NCI-H2107 treated with DMSO at 0.1 percent for 48 hours (cell line): Measurements from ENCODE around the gene DLK1.

Experiments used
- DNase-seq: peaks from one replicate; lab custom pipeline; 2025; ENCODE audit not compliant: unreplicated experiment; lab: John Stamatoyannopoulos, UW

DLK1 gene

DNA sequence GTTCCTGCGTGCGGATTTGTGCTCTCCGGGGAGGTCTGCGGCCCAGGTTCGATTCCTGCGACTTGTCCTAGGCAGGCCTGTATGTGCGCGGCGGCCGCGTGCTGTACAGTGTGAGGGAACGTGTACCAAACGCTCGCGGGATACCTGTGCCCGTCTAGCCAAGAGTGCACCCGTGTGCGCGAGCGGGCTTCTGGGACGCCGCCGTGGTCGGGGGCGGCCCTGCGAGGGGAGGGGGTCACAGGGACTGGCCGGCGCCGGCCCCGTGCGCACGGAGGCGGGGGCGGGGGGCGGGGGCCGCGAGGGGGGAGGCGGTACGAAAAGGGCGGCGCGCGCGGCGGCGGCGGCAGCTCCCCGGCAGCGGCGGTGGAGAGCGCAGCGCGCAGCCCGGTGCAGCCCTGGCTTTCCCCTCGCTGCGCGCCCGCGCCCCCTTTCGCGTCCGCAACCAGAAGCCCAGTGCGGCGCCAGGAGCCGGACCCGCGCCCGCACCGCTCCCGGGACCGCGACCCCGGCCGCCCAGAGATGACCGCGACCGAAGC lies at the start of gene DLK1:
TSS of gene DLK1 (plus strand) at position 343 of the 536 bp plus-strand sequence. CDS start at position 520, 177 bp downstream.
- DNase-seq: no peak

DNA sequence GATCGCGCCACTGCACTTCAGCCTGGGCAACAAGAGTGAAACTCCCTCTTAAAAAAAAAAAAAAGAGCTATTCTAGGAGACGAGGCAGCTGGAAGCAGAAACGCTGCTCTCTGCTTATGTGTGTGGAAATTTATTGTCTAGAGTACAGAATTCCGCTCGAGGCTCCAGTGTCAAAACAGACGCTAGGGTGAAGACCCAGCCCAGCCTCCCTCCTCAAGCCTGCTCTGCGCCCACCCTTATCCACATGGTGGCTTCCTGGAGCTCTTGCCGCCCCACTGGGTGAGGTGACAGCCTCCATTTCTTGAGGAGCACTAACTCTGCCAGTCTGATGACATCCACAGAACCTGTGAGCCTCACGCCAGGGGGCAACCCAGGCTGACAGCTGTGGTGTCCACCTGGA lies 49.5 kb upstream of the DLK1 start:
- no peak for DNase-seq

DNA sequence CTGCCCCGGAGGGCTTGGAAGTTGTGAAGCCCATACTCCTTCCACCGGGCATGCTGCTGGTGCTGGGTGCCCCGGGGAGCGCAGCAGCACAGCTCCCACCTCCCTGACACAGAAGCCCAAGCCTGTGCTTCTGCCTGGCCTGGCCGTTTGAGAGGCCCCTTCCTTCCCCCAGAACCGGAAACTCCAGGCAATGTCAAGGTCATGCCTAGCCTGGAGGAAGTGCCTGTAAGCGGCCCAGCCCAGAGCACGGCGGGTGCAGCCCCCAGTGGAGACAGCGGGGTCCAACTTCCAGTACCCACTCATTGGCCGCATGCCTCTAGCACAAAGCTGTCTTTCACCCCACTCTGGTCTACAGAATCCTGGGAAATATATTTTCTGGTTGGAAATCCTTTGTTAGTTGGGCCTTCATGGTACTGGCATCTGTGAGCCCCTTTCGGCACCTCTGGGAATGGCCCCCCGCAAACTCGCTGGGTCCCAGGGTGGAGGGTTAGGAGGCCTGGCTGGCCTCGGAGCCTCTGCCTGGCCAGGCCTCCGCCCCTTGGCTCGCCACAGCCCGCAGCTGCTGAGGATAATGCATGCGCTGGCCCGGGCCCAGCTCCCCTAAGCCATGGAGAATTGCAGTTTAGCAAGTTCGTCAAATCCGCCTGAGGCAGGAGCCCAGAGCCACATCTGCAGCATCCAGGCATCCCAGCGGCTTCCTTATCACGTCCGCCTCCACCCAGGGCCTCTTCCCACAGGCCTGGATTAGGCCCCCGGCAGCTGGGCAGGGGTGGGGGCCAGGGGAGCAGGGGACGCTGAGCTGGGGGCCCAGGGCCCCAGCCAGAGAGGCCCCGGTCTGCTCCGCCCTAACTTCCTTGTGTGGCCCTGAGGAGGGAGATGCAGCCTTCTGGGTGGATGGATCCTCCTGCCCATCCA lies 48.9 kb upstream of the DLK1 start:
- DNase-seq: peak; percentile 24

DNA sequence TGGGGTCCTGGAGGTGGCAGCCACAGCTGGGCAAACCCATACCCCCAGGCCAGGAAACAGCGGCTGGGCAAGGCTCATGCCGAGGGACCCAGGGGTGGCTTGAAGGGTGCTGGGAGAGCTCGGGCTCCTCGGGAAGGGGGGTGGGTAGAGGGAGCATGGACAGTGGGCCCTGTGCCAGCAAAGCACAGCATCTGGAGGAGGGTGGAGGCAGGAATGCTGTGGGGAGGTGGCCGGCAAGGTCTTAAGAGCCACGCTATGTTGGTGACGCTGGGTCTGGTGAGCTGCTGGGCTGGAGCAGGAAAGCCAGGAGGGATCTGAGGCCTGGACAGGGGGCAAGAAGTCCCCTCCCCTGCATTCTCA lies 48.2 kb upstream of the DLK1 start:
- no peak for DNase-seq

DNA sequence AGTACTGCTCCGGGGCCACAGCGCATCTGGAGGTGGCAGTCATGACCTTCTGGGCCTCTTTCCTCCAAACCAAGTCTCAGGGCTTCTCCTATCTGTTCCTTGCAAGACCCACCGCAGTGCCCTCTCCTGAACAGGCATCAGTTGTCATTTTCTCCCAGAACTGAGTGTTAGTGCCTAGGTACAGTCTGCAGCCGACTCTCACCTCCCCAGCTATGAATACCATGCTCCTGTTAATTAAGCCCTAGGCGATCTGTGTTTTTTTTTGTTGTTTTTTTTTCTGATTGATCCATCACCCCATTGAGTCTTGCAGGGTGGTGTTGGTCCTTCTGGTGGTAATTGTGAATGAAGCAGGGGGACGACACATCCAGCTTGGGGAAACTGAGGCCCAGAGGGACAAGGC lies 47.5 kb upstream of the DLK1 start:
- no peak for DNase-seq

DNA sequence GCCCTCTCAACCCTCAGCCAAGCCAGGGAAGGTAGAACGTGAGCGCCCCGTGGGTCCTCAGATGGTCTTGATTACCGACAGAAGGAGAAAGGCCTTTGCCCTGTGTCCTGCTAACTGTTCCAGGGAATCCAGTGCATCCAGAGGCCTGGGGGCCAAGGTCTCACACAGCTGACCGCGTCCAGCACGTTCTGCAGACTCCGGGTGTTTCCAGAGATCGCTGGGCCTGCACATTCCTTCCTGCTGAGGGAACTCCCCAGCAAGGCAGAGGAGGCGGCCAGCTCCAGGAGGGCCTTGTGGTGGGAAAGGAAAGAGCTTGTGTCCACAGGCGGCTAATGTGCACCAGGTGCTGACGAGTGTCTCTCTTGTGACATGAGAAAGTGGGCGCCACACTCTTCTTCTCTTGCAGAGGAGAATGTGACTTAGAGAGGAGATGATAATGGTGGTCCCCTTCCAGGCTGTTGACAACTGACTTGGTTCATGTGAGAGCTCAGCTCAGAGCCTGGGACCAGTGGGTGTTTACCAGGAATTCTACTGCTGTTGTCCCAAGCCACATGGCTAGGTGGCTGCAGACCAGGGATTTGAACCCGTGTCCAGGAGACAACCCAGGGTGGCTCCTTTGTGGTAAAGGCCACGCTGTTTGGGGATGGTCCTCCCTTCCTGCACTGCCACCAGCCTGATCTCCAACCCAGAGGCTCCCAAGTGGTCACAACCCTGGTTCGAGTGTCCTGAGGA lies 46.8 kb upstream of the DLK1 start:
- DNase-seq: no peak

DNA sequence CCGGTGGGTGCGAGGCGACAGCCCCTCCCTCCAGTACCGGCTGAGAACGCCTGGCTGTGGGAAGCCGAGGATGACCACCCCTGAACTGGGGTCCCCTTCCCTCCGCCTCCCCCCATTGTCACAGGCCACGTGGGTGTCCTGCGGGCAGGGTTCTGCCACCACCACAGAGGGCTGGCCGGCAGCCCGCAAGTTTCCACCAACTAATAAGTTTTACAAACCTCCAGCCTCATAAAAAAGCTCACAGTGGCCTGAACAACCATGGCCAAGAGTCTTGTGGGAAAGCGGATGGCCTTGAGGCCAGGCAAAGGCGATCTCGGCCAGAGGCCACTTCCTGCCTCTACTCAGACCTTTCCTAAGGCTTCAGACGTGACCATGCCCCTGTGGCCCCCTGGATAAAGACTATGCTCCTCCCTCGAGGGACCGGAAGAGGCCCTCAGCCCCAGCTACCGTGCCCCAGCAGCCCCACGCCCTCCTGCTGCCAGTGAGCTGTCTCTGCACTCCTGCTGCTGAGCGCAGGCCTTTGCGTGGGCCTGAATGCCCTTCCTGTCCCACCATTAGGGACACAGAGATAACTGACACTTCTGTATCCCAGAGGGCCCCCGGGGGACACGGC lies 46.1 kb upstream of the DLK1 start:
- DNase-seq: no peak

DNA sequence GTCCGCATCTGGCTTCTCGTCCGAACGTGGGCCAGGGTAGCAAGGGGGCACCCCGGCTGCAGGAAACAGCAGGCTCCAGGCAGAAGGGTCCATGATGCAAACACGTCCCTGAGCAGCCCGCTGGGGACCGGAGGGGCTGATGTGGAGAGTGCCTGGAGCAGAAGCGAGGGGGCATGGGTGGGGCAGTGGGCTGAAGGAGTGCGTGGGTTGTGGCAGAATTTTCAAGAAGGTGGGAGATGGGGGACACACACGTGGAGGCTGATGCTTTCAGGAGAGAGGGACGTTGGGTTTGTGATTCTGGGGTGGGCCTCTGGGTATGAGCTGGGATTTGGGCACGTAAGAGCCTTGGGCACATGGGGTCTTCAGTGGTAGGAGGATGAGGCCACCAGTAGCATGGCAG lies 45.6 kb upstream of the DLK1 start:
- no peak for DNase-seq

DNA sequence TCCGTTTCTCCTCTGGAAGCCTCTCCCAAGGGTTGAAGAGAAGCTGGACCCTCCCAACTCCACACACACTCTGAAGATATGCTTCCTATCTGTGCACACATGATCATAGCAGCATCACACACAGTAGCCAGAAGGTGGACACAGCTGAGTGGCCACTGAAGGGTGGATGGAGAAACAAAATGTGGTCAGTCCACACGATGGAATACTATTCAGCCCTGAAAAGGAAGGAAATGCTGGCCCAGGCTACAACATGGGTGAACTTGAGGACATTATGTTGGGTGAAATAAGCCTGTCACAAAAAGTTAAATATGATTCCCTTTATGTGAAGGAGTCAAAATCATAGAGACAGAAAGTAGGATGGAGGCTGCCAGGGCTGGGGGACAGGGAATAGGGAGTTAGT lies 43.9 kb upstream of the DLK1 start:
- no peak for DNase-seq

DNA sequence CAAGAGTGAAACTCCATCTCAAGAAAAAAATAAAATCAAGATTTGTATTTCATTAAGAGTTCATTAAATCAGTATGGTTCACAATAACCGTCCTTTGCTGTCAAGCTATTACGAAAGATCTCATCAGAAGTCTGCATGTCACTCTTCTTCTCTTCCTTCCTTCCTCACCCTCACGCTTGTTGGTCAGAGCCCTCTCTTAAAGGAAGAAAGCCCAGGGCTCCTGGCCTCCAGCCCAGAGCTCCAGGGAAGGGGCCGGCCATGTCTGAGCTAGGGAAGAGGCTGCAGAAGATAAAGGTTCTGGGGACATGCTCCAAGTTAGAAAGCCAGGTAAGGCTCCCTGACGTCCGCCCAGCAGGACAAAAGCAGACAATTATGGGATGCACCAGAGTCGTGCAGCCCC lies 43.1 kb upstream of the DLK1 start:
- DNase-seq: no peak

DNA sequence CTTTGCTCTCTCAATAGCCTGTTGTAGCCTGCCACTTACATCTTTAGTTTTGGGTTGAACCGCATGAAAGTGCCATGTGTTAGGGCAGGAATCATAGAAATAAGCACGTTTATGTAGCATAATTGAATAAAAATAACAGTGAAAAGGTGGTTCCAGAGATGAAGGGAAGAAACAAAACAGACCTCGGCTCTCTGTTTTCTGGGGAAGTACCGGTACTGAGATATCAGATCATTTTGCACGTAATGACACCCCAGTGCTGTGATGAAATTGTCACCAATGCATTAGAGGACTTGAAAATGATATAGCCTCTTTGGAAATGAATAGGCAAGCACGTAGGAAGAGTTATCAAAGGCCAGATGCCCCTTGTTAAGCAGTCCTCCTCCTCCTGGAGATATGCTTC lies 42.5 kb upstream of the DLK1 start:
- no peak for DNase-seq

DNA sequence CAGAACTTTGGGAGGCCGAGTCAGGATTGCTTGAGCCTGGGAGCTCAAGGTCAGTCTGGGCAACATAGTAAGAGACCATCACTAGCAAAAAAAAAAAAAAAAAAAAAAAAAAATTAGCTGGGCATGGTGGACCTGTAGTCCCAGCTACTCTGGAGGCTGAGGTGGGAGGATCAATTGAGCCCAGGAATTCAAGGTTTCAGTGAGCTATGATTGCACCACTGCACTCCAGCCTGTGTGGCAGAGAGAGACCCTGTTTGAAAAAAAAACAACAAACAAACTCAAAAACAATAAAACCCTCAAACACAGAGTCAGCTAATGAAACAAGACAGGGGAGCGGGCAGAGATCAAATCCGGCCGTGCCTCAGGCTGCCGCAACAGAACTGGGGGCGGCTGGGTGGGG lies 41.7 kb upstream of the DLK1 start:
- no peak for DNase-seq

DNA sequence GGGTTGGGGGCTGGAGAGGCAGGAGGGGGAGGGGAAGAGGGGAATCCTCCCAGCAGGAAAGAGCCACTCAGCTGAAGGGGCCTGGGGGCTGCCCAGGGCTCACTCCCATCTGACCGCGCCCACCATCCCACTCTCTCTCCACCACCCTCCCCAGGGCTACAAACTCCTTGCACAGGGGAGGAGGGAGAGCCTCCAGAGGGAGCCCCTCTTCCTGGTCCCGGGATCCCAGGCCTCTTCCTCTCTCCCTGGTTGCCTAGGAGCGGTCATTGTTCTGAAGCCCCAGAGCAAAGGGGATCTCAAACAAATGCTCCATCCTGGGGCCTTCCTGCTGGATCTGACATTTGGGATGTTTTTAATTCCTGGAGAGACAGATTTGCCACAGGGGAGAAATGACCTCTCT lies 39.8 kb upstream of the DLK1 start:
- no peak for DNase-seq

DNA sequence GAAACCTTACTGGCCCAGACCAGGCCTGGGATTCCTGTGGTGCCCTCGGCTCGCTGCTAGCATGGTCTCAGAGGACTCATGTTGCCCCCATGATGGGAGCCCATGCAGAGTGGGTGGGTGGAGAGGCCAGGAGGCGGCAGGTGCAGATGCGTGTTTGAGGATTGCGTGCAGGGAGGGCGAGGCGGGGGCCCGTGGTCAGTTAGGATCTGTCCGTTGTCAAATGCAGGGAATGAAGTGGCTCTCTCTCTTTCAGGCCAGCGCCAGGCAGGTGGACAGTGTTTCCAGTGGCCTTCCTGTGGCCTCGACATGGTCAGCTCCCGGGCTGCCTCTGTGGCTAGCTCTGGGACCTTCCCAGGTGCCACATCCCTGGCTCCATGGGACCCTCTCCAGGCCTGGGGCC lies 39.3 kb upstream of the DLK1 start:
- no peak for DNase-seq

DNA sequence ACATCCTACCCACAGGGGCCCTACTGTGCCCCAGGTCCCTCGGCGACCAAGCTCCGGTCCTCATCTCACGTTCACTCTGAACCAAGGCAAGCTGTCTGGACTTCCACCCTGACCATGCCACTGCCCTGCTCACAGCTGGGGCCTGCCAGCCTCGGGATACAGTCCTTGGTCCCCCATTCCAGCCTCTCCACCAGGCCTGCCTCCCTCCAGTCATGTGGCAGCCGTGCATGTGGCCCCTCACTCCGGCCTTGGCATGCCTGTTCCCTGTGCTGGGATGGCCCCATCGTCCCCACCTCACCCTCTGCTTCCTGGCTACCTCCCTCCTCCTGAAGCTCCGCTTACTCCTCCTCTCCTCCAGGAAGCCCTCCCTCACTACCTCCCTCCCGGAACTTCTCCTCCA lies 38.6 kb upstream of the DLK1 start:
- DNase-seq: no peak

DNA sequence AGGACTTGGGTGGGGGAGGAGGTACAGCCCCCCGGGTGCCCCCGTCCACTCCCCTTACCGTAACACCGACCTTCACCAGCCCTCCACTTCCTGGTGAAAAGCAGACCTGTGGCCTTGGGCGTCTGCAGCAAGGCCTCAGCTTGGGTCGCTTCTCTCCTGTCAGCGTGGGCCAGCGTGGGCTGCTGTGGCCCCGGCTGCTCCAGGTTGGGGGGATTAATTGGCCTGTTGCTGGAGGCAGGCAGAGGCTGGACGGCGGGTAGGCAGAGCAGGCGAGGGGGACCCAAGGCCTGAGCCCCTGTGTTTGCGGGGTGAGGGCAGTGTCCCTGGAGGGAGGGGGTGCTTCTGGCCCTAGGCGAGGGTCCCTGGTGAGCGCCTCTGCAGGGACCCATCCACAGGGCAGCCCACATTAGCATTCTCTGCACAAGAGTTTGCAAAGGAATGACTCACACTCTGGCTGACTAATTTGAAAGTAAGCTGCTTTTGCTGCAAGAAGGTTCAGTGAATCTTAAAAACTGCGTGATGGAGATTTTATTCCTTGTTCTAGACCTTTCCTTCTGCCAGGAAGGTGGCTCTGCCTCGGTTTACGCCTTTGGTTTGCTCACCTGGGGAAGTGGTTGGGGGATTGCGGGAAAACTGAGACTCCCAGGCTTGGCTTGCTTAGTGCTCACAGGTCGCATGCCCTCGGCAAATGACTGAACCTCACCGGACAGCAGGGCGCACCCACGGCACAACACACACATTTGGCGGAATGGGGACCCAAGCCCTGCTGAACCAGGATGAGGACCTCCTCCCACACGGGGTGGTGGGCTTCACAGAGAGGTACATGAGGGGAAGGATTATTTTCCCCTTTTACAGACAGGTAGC lies 37.9 kb upstream of the DLK1 start:
- DNase-seq: no peak

DNA sequence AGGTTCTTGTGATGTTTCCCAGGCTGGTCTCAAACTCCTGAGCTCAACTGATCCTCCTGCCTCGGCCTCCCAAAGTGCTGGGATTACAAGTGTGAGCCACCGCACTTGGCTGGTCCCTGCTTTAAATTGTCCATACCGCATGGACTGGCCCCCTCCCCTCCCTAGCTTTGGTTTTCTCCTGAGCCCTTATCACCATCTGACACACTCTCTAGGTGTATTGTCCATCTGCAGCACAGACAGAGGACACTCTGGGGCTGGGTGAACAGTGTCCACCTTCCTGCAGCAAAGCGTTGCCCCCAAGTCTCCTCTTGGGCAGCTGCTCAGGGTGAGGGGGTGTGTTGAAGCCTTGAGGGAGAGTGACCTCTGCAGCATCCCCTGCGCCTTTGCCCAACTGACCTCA lies 36.0 kb upstream of the DLK1 start:
- DNase-seq: no peak

DNA sequence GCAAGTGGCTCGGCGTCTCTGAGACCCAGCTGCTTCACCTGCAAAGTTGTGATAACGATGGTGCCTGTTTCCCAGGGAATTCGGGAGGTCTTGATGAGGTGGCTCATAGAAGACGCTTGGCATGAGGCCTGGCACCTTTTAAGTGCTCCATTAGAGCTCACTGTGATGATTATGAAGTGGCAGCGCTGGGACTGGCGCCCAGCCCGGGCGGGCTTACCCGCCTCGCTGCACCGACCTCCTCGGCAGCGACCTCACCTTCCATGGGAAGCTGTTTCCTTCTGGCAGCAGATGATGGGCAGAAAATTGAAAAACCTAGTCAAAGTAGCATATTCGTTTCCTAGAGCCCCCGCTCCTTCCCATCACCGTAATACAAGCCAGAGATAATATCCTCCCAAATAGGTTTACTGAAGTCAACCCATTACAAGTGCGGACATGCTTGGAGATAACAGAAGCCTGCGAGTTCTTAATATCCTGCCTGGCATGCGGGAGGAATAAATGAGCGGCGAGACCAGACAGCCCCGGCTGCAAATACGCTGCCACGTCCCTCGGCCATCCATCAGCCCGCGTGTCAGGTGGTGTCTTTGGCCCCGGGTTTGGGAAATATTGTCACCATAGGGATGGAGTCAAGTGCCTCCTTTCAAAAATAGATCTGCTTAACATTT lies 35.2 kb upstream of the DLK1 start:
- DNase-seq: peak; percentile 80

DNA sequence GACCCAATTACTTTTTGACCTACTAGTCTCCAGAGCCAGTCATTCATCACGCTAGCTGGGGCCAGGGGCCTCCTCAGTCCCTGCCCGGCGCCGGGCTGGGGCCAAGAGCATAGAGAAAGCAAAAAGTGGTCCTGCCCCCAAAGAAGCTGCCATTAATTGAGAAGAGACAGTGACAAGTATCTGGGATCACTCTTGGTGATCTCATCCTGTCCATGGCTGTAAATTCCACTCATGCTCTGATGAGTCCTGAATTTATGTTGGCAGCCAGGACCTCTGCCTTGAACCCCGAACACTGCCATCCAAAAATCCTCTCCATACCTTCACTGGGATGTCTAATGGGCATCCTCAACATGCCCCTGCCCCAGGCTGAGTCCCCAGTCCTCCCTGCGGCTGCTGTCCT lies 34.4 kb upstream of the DLK1 start:
- no peak for DNase-seq

DNA sequence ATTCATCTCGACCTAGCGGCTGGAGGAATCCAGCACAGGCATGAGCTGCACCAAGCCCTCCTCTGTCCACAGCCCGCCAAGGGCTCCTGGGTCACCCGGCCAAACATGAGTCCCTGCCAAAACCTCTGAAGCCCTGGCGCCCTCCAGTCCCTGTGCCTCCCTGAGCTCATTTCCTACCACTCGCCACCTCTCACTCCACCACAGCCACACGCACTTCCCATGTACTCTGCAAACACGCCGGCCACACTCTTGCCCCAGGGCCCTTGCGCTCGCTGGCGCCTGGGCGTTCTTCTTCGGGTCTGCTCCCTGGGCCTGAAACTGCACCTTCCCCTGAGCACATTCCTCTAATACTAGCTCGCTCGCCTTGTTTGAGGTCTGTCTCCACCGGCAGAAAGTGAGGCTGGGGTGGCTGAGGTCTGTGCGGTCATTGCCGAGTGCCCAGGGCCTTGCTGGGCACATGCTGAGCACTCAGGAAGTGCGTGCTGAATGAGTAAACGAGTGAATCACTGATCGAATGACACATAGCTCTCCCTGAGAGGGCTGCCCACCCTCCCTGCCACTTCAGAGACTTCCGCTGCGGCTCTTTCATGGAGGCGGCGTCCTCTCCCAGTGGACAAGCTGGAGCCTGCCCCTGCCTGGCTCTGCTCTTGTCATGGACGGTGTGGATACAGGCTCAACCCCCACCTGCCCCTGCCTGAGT lies 33.7 kb upstream of the DLK1 start:
- DNase-seq: peak; percentile 25
